HepG2 (cell line): ENCODE data around the gene HEBP1. TPM values are rescaled to one million over a fixed set of nuclear protein-coding genes. Genes with fewer than 3 reads are reported as not detected.

Experiments used
- ATAC-seq: fragments of 200-7000 bp; cut with Tn5 transposase; 3 replicates; pipeline ENCODE4 v1.9.1; 2020; ENCODE audit warnings: mild to moderate bottlenecking, moderate library complexity
- Bru-seq: library from RNA; stranded (reverse); fragments of 400-500 nt; gene quantifications from one replicate; lab custom pipeline; 2021; lab: Mats Ljungman, UMichigan
- BruChase-seq, 2 experiments: library from RNA; stranded (reverse); fragments of 400-500 nt; gene quantifications; one replicate each; lab custom pipeline; 2021; lab: Mats Ljungman, UMichigan
- BruUV-seq: library from RNA; stranded (reverse); fragments of 400-500 nt; replicated peaks from 2 replicates; lab custom pipeline; 2021; lab: Mats Ljungman, UMichigan
- CTCF ChIA-PET: fragments of 300-600 bp; formaldehyde crosslinking; extraction: SDS; loops from one replicate; lab custom pipeline; 2021; ENCODE audit warnings: low total read pairs, inconsistent platforms, low intra/inter-chr PET ratio; lab: Yijun Ruan, JAX
- POLR2A ChIA-PET: fragments of 350-600 bp; sonication (Branson Sonifier 250); formaldehyde crosslinking; loops from one replicate; lab custom pipeline; 2020; ENCODE audit warnings: antibody characterized with exemption, inconsistent platforms; lab: Yijun Ruan, JAX
- DNase-seq: peaks from one replicate; pipeline ENCODE4 v3.0.0-alpha.2; 2015; ENCODE audit warnings: low spot score
- FAIRE-seq: peaks from 3 replicates; lab custom pipeline; 2011; peaks lifted over from hg19 to GRCh38; lab: Jason Lieb, UNC
- H2AFZ ChIP-seq: one replicate; pipeline ENCODE4 v1.6.1; 2011; ENCODE audit warnings: low read length, inconsistent platforms
- H3K27ac ChIP-seq: fragments of 300-600 bp; 3 replicates; pipeline ENCODE4 v1.8.0; 2011; ENCODE audit warnings: mixed run types, mild to moderate bottlenecking, mixed read lengths, low read length, inconsistent platforms; ENCODE audit not compliant: insufficient read depth; ENCODE audit errors: extremely low read length
- H3K27me3 ChIP-seq, 2 experiments: fragments of 200-600 bp in 1 of 2; 2 replicates in 1 of 2; 3 replicates in 1 of 2; pipeline versions ENCODE4 v1.6.0 to v1.8.0; 2011; ENCODE audit warnings: low read length in 2 of 2, mild to moderate bottlenecking in 2 of 2, moderate library complexity in 2 of 2, inconsistent platforms in 1 of 2; ENCODE audit not compliant: insufficient read depth in 2 of 2, control insufficient read depth in 1 of 2
- H3K36me3 ChIP-seq, 2 experiments: fragments of 200-600 bp in 1 of 2; replicated peaks in 1 of 2; 2 replicates in 1 of 2; 3 replicates in 1 of 2; pipeline versions ENCODE4 v1.5.1 to v1.8.0; 2011; ENCODE audit warnings: low read length in 2 of 2, inconsistent platforms in 1 of 2; ENCODE audit not compliant: insufficient read depth in 2 of 2, control insufficient read depth in 1 of 2
- H3K4me1 ChIP-seq: 2 replicates; pipeline ENCODE4 v1.5.1; 2012; ENCODE audit warnings: low read length, inconsistent platforms; ENCODE audit not compliant: insufficient read depth
- H3K4me2 ChIP-seq: 2 replicates; pipeline ENCODE4 v1.6.0; 2011; ENCODE audit warnings: low read depth, low read length, inconsistent platforms
- H3K4me3 ChIP-seq, 3 experiments: fragments of 200-600 bp in 1 of 3; sonication (generic), shearing (Covaris generic) in 1 of 3; replicated peaks in 1 of 3; 2 replicates each; pipeline ENCODE4 v1.5.1; 2011 to 2016; ENCODE audit warnings: low read length in 3 of 3, inconsistent platforms in 2 of 3, low read depth in 2 of 3, mild to moderate bottlenecking in 2 of 3, control low read depth in 1 of 3, mixed read lengths in 1 of 3; ENCODE audit not compliant: insufficient read depth in 1 of 3
- H3K79me2 ChIP-seq: one replicate; pipeline ENCODE4 v1.6.1; 2011; ENCODE audit warnings: low read length, inconsistent platforms; ENCODE audit not compliant: insufficient read depth
- H3K9ac ChIP-seq: 2 replicates; pipeline ENCODE4 v1.6.0; 2011; ENCODE audit warnings: mild to moderate bottlenecking, low read depth, low read length, inconsistent platforms; ENCODE audit not compliant: insufficient read depth
- H3K9me3 ChIP-seq: 2 replicates; pipeline ENCODE4 v1.5.1; 2012; ENCODE audit warnings: mild to moderate bottlenecking, low read length
- H4K20me1 ChIP-seq: 2 replicates; pipeline ENCODE4 v1.6.0; 2011; ENCODE audit warnings: inconsistent platforms, mild to moderate bottlenecking, low read length, moderate library complexity; ENCODE audit not compliant: insufficient read depth
- CCDC6 ChIP-seq: sonication (generic); formaldehyde crosslinking; IDR thresholded peaks from 2 replicates; pipeline ENCODE4 v1.8.1; 2022; ENCODE audit warnings: mild to moderate bottlenecking, missing genetic modification reagents, moderate library complexity
- CEBPZ ChIP-seq: IDR thresholded peaks from 2 replicates; pipeline ENCODE4 v1.6.1; 2012; ENCODE audit warnings: low read length, improper control_type of control experiment
- RELA ChIP-seq: sonication (generic); formaldehyde crosslinking; IDR thresholded peaks from 2 replicates; pipeline ENCODE4 v1.4.0; 2020; ENCODE audit warnings: missing genetic modification reagents
- RNF2 ChIP-seq: fragments of 450-650 bp; conservative IDR thresholded peaks from 2 replicates; pipeline ENCODE4 v1.6.1; 2016; ENCODE audit warnings: low read depth
- SALL2 ChIP-seq: sonication (generic); formaldehyde crosslinking; IDR thresholded peaks from 2 replicates; pipeline ENCODE4 v1.8.1; 2023; ENCODE audit warnings: mild to moderate bottlenecking, missing genetic modification reagents, inconsistent platforms
- ZBTB2 ChIP-seq: sonication (generic); formaldehyde crosslinking; IDR thresholded peaks from 2 replicates; pipeline ENCODE4 v1.8.0; 2022; ENCODE audit warnings: low read depth, missing genetic modification reagents
- ZBTB49 ChIP-seq: sonication (generic); formaldehyde crosslinking; IDR thresholded peaks from 2 replicates; pipeline ENCODE4 v1.4.0; 2020; ENCODE audit warnings: missing genetic modification reagents, borderline replicate concordance
- ZC3H13 ChIP-seq: sonication (generic); formaldehyde crosslinking; IDR thresholded peaks from 2 replicates; pipeline ENCODE4 v1.8.1; 2023; ENCODE audit warnings: mild to moderate bottlenecking, missing genetic modification reagents, moderate library complexity
- ZNF12 ChIP-seq: sonication (generic); formaldehyde crosslinking; IDR thresholded peaks from 2 replicates; pipeline ENCODE4 v1.5.0; 2020; ENCODE audit warnings: missing genetic modification reagents
- ZNF713 ChIP-seq: sonication (generic); formaldehyde crosslinking; IDR thresholded peaks from 2 replicates; pipeline ENCODE4 v1.4.0; 2020; ENCODE audit warnings: mild to moderate bottlenecking, missing genetic modification reagents
- WGBS: methylation state at CpG from one replicate; pipeline ENCODE4 v1.1.6; 2017; ENCODE audit warnings: low lambda C conversion rate; 5-methylcytosine and 5-hydroxymethylcytosine counted together
- in situ Hi-C: cut with HindIII; loops from 2 replicates; pipeline ENCODE4 v1.10.0; 2017; ENCODE audit warnings: low pct_unique_long_range_greater_than_20kb; ENCODE audit not compliant: extremely low pct_ligation_motif_present
- intact Hi-C: fragments of 100-400 bp; cut with micrococcal nuclease; formaldehyde crosslinking; loops from one replicate; pipeline ENCODE4 v1.10.0; 2022; ENCODE audit not compliant: unreplicated experiment
- long read RNA-seq, 2 experiments: library from RNA in 1 of 2; library from polyadenylated mRNA in 1 of 2; stranded (forward) in 1 of 2; unstranded in 1 of 2; transcript quantifications; one replicate each; pipeline ENCODE4 v2.0.0, GENCODE V29; 2019 to 2022
- polyA minus RNA-seq, 3 experiments: library from RNA; depleted of rRNA, polyadenylated mRNA; stranded (reverse); fragments of >200 nt; gene quantifications; 2 replicates each; pipeline ENCODE4 v1.2.3, GENCODE V29; 2011; ENCODE audit warnings: low replicate concordance in 1 of 3
- polyA plus RNA-seq, 8 experiments: library from polyadenylated mRNA; depleted of rRNA in 3 of 8; stranded (reverse) in 7 of 8; unstranded in 1 of 8; fragments of >200 nt; fragmentation: Illumina TruSeq in 4 of 8; extraction: Trizol in 4 of 8; gene quantifications; 2 replicates each; pipeline versions ENCODE4 v1.2.1 to v1.2.3, GENCODE V29; 2011 to 2016; ENCODE audit warnings: low read depth in 4 of 8, missing spikeins in 1 of 8, mixed read lengths in 1 of 8; ENCODE audit not compliant: insufficient read depth in 1 of 8
- total RNA-seq, 5 experiments: library from RNA; depleted of rRNA; stranded (reverse); fragments of >200 nt; fragmentation: Illumina TruSeq; extraction: Trizol; gene quantifications; 2 replicates each; pipeline ENCODE4 v1.2.3, GENCODE V29; 2016; ENCODE audit warnings: low read depth in 1 of 5

HEBP1 gene
- total RNA-seq (2016; rRNA removed; fragmentation: Illumina TruSeq; extraction: Trizol): 7.8 and 19.0 TPM in 2 replicates
- total RNA-seq (2016; cell fraction: cytosol; rRNA removed; fragmentation: Illumina TruSeq; extraction: Trizol; ENCODE audit: low read depth): 2.1 and 2.4 TPM in 2 replicates
- 6.6 and 16.8 TPM in 2 replicates for total RNA-seq (2016; cell fraction: insoluble cytoplasmic fraction; rRNA removed; fragmentation: Illumina TruSeq; extraction: Trizol)
- 9.1 and 9.3 TPM in 2 replicates for total RNA-seq (2016; cell fraction: membrane; rRNA removed; fragmentation: Illumina TruSeq; extraction: Trizol)
- 10.8 and 15.9 TPM in 2 replicates for total RNA-seq (2016; cell fraction: nucleus; rRNA removed; fragmentation: Illumina TruSeq; extraction: Trizol)
- 9.4 and 11.0 TPM in 2 replicates for polyA plus RNA-seq (2011; rRNA removed)
- 10.9 and 12.3 TPM in 2 replicates for polyA plus RNA-seq (2011; cell fraction: cytosol; rRNA removed)
- 5.4 and 6.6 TPM in 2 replicates for polyA plus RNA-seq (2011; cell fraction: nucleus; rRNA removed)
- 27.4 and 34.8 TPM in 2 replicates for polyA plus RNA-seq (2012)
- 14.7 and 15.9 TPM in 2 replicates for polyA plus RNA-seq (2016; cell fraction: cytosol; fragmentation: Illumina TruSeq; extraction: Trizol; ENCODE audit: low read depth)
- 48.5 and 53.2 TPM in 2 replicates for polyA plus RNA-seq (2016; cell fraction: insoluble cytoplasmic fraction; fragmentation: Illumina TruSeq; extraction: Trizol; ENCODE audit: low read depth)
- 23.9 TPM in 2 replicates for polyA plus RNA-seq (2016; cell fraction: membrane; fragmentation: Illumina TruSeq; extraction: Trizol; ENCODE audit: low read depth)
- polyA plus RNA-seq (2016; cell fraction: nucleus; fragmentation: Illumina TruSeq; extraction: Trizol; ENCODE audit: insufficient read depth, low read depth): 33.3 and 37.3 TPM in 2 replicates
- polyA minus RNA-seq (2011; rRNA and poly(A)+ RNA removed; ENCODE audit: low replicate concordance): 10.4 and 24.7 TPM in 2 replicates
- 12.1 and 17.4 TPM in 2 replicates for polyA minus RNA-seq (2011; cell fraction: cytosol; rRNA and poly(A)+ RNA removed)
- 6.2 and 7.6 TPM in 2 replicates for polyA minus RNA-seq (2011; cell fraction: nucleus; rRNA and poly(A)+ RNA removed)
- percentile 74 among the genes with signal in this experiment for Bru-seq, nascent RNA
- percentile 63 among the genes with signal in this experiment for BruChase-seq, experiment 1, labeled RNA remaining after a 6-hour chase
- BruChase-seq, experiment 2, labeled RNA remaining after a 2-hour chase: percentile 58 among the genes with signal in this experiment
- long read RNA-seq, experiment 1, transcript HEBP1-201 (4 exons, 1,173 nt): major isoform, 41 of 44 reads
- long read RNA-seq, experiment 1, partial matches to known transcripts: 0 of 44 reads
- long read RNA-seq, experiment 1, other reads (novel, unspliced or antisense): 1 of 44 reads
- long read RNA-seq, experiment 2, transcript HEBP1-201 (4 exons, 1,173 nt): major isoform, 82 of 107 reads
- long read RNA-seq, experiment 2, partial matches to known transcripts: 16 of 107 reads
- long read RNA-seq, experiment 2, other reads (novel, unspliced or antisense): 7 of 107 reads

DNA sequence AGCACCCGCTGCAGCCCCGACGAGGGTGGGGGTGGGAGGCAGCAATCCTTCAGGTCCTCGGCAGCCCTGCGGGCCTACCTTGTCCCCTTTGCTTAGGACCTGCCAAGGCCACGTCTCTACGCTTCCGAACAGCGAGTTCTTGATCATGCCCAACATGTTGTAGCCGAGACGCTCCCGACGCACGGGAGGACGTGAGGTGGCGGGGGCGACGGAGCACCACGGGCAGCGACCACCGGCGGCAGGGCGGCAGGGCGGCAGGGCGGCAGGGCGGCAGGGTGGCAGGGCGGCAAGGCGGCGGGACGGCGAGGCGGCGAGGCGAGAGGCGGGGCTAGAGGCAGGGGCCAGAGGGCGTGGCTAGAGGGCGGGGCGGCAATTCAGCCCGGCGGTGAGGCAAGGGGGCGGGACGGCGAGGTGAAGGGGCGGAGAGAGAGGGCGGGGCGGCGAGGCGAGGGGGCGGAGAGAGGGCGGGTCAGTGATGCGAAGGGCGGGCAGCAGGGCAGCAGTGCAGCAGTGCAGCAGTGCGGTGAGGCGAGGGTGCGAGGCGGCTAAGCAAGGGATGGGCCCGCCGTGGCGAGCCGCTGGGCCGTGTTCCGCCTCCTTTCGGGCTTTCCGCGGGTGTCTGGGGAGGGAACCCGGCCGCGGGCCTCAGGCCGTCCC is at the start of gene HEBP1:
Gene HEBP1 (minus strand): TSS at position 307 of the 657 bp plus-strand sequence. CDS start 151 bp downstream, at position 156.
- Histone ChIP-seq H3K9ac (peak within 1 kb of the TSS; percentile 80), H3K4me3 (peak within 1 kb of the TSS; percentile 74 to 85 (median 84)), H3K79me2 (peaks cover 6% of the 10 kb centered on the region), H3K27ac (peak within 1 kb of the TSS; percentile 52), H3K27me3 (no peaks in the 10 kb centered on the region; a peak in 1 of 5 replicates), H4K20me1 (peaks cover 4% of the 10 kb centered on the region; the same call in 1 of the 2 replicates), H3K36me3 (no peaks in the 10 kb centered on the region), H3K4me1 (peaks cover 27% of the 10 kb centered on the region), H3K4me2 (peak within 1 kb of the TSS; percentile 96), H2AFZ (no peak within 1 kb of the TSS), H3K9me3 (no peaks in the 10 kb centered on the region)
- ChIA-PET POLR2A (no interaction called here), CTCF (no interaction called here)
- intact Hi-C loops: loop anchor here (2.0 to 5.0 kb wide), 2 partner anchors 79 to 102 kb away; partner anchors contain the start of gene GSG1
- BruUV-seq: no TSS peak
- in situ Hi-C loops: no loop called here
- FAIRE-seq: no peak
- WGBS: 0% methylated on average over 29 of the region's 69 CpGs
- DNase-seq: peak; percentile 59
- ATAC-seq: peak; percentile 90
- TF ChIP-seq ZNF12: 0 out of 2 replicates have a peak, but pooled peaks have one; percentile 16
- TF ChIP-seq RELA (CRISPR knock-in tag): no peak
- 0 out of 2 replicates have a peak, but pooled peaks have one; percentile 68 for TF ChIP-seq ZC3H13
- TF ChIP-seq RNF2: 0 out of 2 replicates have a peak, but pooled peaks have one; percentile 21
- TF ChIP-seq SALL2: 0 out of 2 replicates have a peak, but pooled peaks have one; percentile 55
- peak; percentile 81 for TF ChIP-seq ZBTB2 (CRISPR knock-in tag)
- no peak for TF ChIP-seq ZNF713 (CRISPR knock-in tag)
- TF ChIP-seq CCDC6 (CRISPR knock-in tag): peak; percentile 17; the same call in 1 of the 2 replicates
- peak; percentile 42; the same call in 1 of the 2 replicates for TF ChIP-seq ZBTB49 (CRISPR knock-in tag)
- no peak for TF ChIP-seq CEBPZ
